SU-DHL-6 (cell line): Measurements from ENCODE around the gene GRIK5.

ENCODE experiments used
- CTCF ChIP-seq: fragments of 200-600 bp; sonication (generic); IDR thresholded peaks from one replicate; pipeline ENCODE4 v1.5.1; 2017; ENCODE audit warnings: antibody characterized with exemption, mild to moderate bottlenecking, low read length, moderate library complexity; ENCODE audit not compliant: insufficient read depth, poor library complexity, severe bottlenecking
- EZH2phosphoT487 ChIP-seq: fragments of 200-600 bp; sonication (generic), shearing (Covaris generic); conservative IDR thresholded peaks from 2 replicates; pipeline ENCODE4 v1.6.1; 2018; ENCODE audit warnings: mild to moderate bottlenecking, antibody characterized with exemption, low read length, moderate library complexity, mixed read lengths

- no peak for TF ChIP-seq EZH2phosphoT487
- TF ChIP-seq CTCF: no peak
Observed at GRCh38 chr19:42067315-42067888, 2.6 kb downstream of the GRIK5 start.
